Smooth muscle cell (in vitro differentiated cells): ENCODE data around the gene RUFY3. TPM values are rescaled to one million over a fixed set of nuclear protein-coding genes. Genes with fewer than 3 reads are reported as not detected.

Experiments
- DNase-seq: peaks from one replicate; lab custom pipeline; 2025; ENCODE audit not compliant: unreplicated experiment; lab: John Stamatoyannopoulos, UW
- H2AFZ ChIP-seq: fragments of 200-600 bp; sonication (generic); 2 replicates; pipeline ENCODE4 v1.6.0; 2016; ENCODE audit warnings: antibody characterized with exemption, low read depth, mild to moderate bottlenecking
- H3F3A ChIP-seq: fragments of 200-600 bp; sonication (generic); 2 replicates; pipeline ENCODE4 v1.6.0; 2017; ENCODE audit warnings: antibody characterized with exemption, low read depth
- H3K27ac ChIP-seq: fragments of 200-600 bp; sonication (generic); 2 replicates; pipeline ENCODE4 v1.5.1; 2016; ENCODE audit warnings: low read depth, mild to moderate bottlenecking
- H3K27me3 ChIP-seq: fragments of 200-600 bp; sonication (generic); 2 replicates; pipeline ENCODE4 v1.6.1; 2016; ENCODE audit warnings: low read depth, mild to moderate bottlenecking
- H3K36me3 ChIP-seq: fragments of 200-600 bp; sonication (generic); 2 replicates; pipeline ENCODE4 v1.5.1; 2016; ENCODE audit warnings: low read depth
- H3K4me1 ChIP-seq: fragments of 200-600 bp; sonication (generic); 2 replicates; pipeline ENCODE4 v1.5.1; 2016; ENCODE audit warnings: low read depth
- H3K4me2 ChIP-seq: fragments of 200-600 bp; sonication (generic); 2 replicates; pipeline ENCODE4 v1.6.0; 2016; ENCODE audit warnings: mild to moderate bottlenecking
- H3K4me3 ChIP-seq: fragments of 200-600 bp; sonication (generic); 2 replicates; pipeline ENCODE4 v1.5.1; 2016; ENCODE audit warnings: mild to moderate bottlenecking
- H3K79me2 ChIP-seq: fragments of 200-600 bp; sonication (generic); 2 replicates; pipeline ENCODE4 v1.6.0; 2016; ENCODE audit warnings: low read depth, mild to moderate bottlenecking
- H3K9ac ChIP-seq: fragments of 200-600 bp; sonication (generic); 2 replicates; pipeline ENCODE4 v1.6.0; 2016; ENCODE audit warnings: low read depth
- H3K9me3 ChIP-seq: fragments of 200-600 bp; sonication (generic); replicated peaks from 2 replicates; pipeline ENCODE4 v1.5.1; 2016; ENCODE audit warnings: low read depth
- H4K20me1 ChIP-seq: fragments of 200-600 bp; sonication (generic); 2 replicates; pipeline ENCODE4 v1.6.0; 2016; ENCODE audit warnings: low read depth
- CTCF ChIP-seq: fragments of 200-600 bp; sonication (generic); IDR thresholded peaks from 2 replicates; pipeline ENCODE4 v1.5.1; 2017; ENCODE audit warnings: borderline replicate concordance, mild to moderate bottlenecking, antibody characterized with exemption; ENCODE audit not compliant: insufficient read depth, poor library complexity, severe bottlenecking
- WGBS: methylation state at CpG from one replicate; pipeline ENCODE4 v1.1.7; 2016; ENCODE audit warnings: low lambda C conversion rate; 5-methylcytosine and 5-hydroxymethylcytosine counted together
- polyA plus RNA-seq: library from polyadenylated mRNA; unstranded; fragments of >200 nt; fragmentation: Nextera tagmentation; extraction: Ambion mirVana; gene quantifications from 2 replicates; pipeline ENCODE4 v1.2.1, GENCODE V29; 2016
- total RNA-seq: library from RNA; depleted of rRNA; stranded (reverse); fragments of >200 nt; gene quantifications from 2 replicates; pipeline ENCODE4 v1.2.3, GENCODE V29; 2014

Gene RUFY3
- total and polyA plus RNA-seq, 2 experiments from 2014 or later = 22.2 to 49.2 TPM

GRCh38 chr4:70759126-70759525, 37.4 kb downstream of the RUFY3 start:
- TF ChIP-seq CTCF = no peak
- DNase-seq = no peak
- WGBS = 100% methylated on average over 1 of the region's 1 CpG
- H3K4me2 ChIP-seq = no peak overlapping the region
- no peaks in the 10 kb centered on the region for H3K27me3 ChIP-seq
- no peak overlapping the region for H3K9ac ChIP-seq
- H3K4me3 ChIP-seq = no peak overlapping the region
- peaks cover 30% of the 10 kb centered on the region for H4K20me1 ChIP-seq
- no peaks in the 10 kb centered on the region for H3K4me1 ChIP-seq
- no peak overlapping the region for H3K27ac ChIP-seq
- no peaks in the 10 kb centered on the region for H3K9me3 ChIP-seq
- H3K36me3 ChIP-seq = no peaks in the 10 kb centered on the region
- peaks cover 57% of the 10 kb centered on the region for H3K79me2 ChIP-seq
- no peak overlapping the region for H2AFZ ChIP-seq
- H3F3A ChIP-seq = no peaks in the 10 kb centered on the region

GRCh38 chr4:70759627-70760026, 37.9 kb downstream of the RUFY3 start:
- TF ChIP-seq CTCF = no peak
- no peak overlapping the region for H2AFZ ChIP-seq
- H3K4me2 ChIP-seq = no peak overlapping the region
- no peak overlapping the region for H3K4me3 ChIP-seq
- no peaks in the 10 kb centered on the region for H3K36me3 ChIP-seq
- H3K27me3 ChIP-seq = no peaks in the 10 kb centered on the region
- H3K79me2 ChIP-seq = peaks cover 52% of the 10 kb centered on the region
- DNase-seq = no peak
- no peak overlapping the region for H3K9ac ChIP-seq
- no peak overlapping the region for H3K27ac ChIP-seq
- peaks cover 30% of the 10 kb centered on the region for H4K20me1 ChIP-seq
- H3K4me1 ChIP-seq = no peaks in the 10 kb centered on the region
- no peaks in the 10 kb centered on the region for H3K9me3 ChIP-seq
- H3F3A ChIP-seq = no peaks in the 10 kb centered on the region

GRCh38 chr4:70760662-70761061, 38.9 kb downstream of the RUFY3 start:
- H3K27me3 ChIP-seq = no peaks in the 10 kb centered on the region
- WGBS = 100% methylated on average over 1 of the region's 1 CpG
- no peaks in the 10 kb centered on the region for H3F3A ChIP-seq
- H3K4me1 ChIP-seq = no peaks in the 10 kb centered on the region
- H3K9ac ChIP-seq = no peak overlapping the region
- no peak for DNase-seq
- H3K79me2 ChIP-seq = peaks cover 43% of the 10 kb centered on the region
- no peak overlapping the region for H3K4me2 ChIP-seq
- H3K4me3 ChIP-seq = no peak overlapping the region
- H4K20me1 ChIP-seq = peaks cover 30% of the 10 kb centered on the region
- no peak overlapping the region for H2AFZ ChIP-seq
- TF ChIP-seq CTCF = no peak
- no peaks in the 10 kb centered on the region for H3K9me3 ChIP-seq
- no peak overlapping the region for H3K27ac ChIP-seq
- no peaks in the 10 kb centered on the region for H3K36me3 ChIP-seq

GRCh38 chr4:70761276-70761816, 39.6 kb downstream of the RUFY3 start:
- peaks cover 27% of the 10 kb centered on the region for H4K20me1 ChIP-seq
- no peak for TF ChIP-seq CTCF
- no peak overlapping the region for H3K9ac ChIP-seq
- no peak overlapping the region for H3K4me3 ChIP-seq
- H2AFZ ChIP-seq = no peak overlapping the region
- H3K4me2 ChIP-seq = no peak overlapping the region
- H3K9me3 ChIP-seq = no peaks in the 10 kb centered on the region
- H3K79me2 ChIP-seq = peaks cover 42% of the 10 kb centered on the region
- H3F3A ChIP-seq = no peaks in the 10 kb centered on the region
- no peak overlapping the region for H3K27ac ChIP-seq
- no peak for DNase-seq
- no peaks in the 10 kb centered on the region for H3K36me3 ChIP-seq
- H3K4me1 ChIP-seq = no peaks in the 10 kb centered on the region
- no peaks in the 10 kb centered on the region for H3K27me3 ChIP-seq
- 84% methylated on average over 3 of the region's 3 CpGs for WGBS
